NCI-H748 (cell line): ENCODE results near the gene P4HA3.
A peak's percentile ranks its signal among the peaks of the same experiment; 100 is the strongest.

Experiments used
- DNase-seq: peaks from one replicate; lab custom pipeline; 2025; ENCODE audit not compliant: unreplicated experiment; lab: John Stamatoyannopoulos, UW

Gene P4HA3

DNA sequence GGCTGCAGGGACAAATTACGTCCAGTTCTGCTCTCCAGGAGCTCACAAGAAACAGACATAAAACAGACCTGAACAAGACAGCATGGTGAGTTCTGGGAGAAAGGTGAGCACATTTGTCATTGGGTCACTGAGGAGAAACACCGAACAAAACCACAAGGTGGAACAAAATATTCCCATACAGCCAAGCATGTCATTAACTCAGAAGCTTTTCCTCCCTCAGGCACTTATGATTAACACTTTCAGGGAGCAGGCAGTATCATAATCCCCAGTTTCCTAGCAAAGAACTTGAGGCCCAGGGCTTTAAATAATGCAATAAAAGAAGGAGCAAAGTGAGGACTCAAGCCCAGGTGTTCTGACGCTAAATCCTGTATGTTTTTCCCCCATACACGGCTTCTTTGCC is 43.0 kb downstream of the P4HA3 start:
- no peak for DNase-seq

GRCh38 chr11:74267014-74267413 is 44.4 kb downstream of the P4HA3 start:
- no peak for DNase-seq

GRCh38 chr11:74265256-74265655 is 46.2 kb downstream of the P4HA3 start:
- no peak for DNase-seq

GRCh38 chr11:74262725-74263124 is 48.7 kb downstream of the P4HA3 start:
- no peak for DNase-seq

GRCh38 chr11:74257959-74258553 is 53.4 kb downstream of the P4HA3 start:
- DNase-seq, result no peak

DNA sequence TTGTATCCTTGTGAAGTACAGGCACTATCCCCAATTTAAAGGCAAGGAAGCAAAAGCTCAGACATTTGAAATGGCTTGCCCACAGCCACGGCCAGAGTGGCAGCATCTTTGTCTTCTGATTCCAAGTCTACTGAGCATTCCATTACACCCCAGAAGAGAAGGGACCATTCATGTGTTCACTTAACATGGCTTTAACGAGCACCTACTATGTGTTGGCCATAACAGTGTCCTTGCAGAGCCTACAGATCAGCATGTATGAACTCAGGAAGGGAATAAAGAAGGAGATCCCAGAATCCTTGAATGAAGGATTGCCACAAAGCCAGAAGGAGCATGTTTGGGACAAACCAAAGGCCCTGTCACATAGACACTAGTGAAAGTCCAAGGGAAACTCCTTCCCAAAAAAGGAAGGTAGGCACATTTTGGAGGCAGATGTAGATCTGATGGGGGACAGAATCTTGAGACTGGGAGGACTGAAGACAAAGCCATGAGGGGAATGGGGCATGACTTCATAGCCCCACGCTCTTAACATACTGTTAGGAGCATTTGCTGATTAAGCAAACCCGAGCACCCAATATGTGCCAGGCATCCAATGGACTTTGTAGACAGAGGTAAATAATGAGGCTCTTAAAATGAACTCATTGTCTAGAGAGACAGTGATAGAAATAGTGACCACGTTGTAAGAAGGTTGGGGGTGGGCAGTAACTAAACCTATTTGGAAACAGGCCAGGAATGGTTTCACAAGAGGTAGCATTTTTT is 54.9 kb downstream of the P4HA3 start:
- no peak for DNase-seq

DNA sequence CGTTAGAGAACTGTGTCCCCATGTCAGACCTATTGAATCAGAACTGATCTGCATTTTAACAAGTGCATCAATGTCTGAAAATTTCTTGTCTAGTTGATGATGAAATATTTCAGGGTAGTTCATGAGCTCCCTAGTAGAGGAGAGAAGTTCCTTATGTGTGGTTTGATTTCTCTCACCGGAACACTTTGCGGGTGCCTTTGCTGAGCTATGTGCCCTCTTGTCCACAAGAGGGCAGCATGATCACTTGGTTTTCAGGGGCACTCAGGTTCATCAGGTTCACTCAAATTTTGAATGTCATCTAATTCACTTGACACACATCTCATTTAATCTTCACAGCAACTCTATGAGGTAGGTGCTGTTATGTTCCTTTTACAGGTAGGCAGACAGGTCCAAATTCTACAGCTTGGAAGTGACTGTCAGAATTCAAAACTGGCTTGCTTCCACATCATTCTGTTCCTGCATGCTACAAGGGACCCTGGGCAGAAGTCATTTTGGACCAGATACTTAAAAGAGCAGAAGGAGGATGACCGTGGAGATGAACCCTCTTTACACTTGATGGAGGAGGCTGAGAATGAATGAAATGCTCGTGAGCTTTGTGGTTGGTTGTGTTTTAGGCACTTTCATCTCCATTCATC is 55.6 kb downstream of the P4HA3 start:
- peak; percentile 60 for DNase-seq

DNA sequence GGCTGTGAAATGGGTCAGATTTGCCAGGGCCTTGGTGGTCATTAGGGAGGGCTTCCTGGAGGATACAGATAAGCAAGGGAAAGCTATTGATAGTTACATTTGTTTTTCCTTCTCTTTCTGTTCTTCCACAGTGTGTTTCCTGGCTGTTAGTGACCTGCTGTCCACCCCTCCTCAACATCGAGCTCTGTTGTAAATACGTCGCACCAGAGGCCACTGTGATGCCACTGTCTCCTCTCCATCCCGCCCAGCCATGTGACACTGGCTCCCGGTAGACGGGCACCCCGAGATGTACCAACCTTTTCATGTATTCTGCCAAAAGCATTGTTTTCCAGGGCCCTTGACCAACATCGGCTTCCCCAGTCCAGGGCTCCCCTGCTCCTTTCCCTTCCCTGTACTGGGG is 58.1 kb downstream of the P4HA3 start:
- no peak for DNase-seq

GRCh38 chr11:74249496-74249895 is 61.9 kb downstream of the P4HA3 start:
- no peak for DNase-seq

GRCh38 chr11:74248469-74248868 is 63.0 kb downstream of the P4HA3 start:
- DNase-seq, result no peak

DNA sequence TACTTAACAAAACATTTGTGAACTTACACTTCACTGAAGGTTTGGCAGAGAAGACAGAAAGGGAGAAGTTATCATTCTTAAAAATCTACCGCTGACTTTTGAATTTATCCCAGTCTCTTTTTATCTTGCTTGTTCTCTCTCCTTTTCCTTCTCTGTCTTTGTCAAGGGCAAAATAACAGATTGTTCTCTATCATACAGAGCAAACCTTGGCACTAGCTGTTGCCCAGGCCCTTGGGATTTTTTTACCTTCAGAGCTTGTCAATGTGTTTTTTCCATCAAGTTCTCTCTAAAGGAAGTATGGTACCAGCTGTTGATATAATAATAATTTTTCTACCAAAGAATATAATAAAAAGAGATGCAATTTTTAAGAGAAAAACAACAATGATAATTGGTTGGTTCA is 73.2 kb downstream of the P4HA3 start:
- no peak for DNase-seq

DNA sequence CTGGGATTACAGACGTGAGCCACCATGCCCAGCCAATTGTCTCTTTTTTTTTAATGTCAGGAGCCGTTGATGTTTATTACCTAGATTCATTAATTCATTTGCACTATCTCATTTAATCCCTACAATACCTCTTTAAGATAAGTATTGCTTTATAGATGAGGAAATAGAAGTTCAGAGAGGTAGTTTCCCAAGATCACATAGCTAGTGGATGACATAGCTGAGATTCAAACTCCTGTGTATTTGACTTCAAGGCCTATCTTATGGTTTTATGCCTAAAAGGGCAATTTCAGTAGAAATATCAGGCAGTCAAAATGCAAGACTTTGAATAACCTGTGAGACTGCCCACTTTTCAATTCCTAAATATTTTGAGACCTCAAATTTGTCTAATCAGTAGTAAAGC is 73.9 kb downstream of the P4HA3 start:
- DNase-seq, result no peak

DNA sequence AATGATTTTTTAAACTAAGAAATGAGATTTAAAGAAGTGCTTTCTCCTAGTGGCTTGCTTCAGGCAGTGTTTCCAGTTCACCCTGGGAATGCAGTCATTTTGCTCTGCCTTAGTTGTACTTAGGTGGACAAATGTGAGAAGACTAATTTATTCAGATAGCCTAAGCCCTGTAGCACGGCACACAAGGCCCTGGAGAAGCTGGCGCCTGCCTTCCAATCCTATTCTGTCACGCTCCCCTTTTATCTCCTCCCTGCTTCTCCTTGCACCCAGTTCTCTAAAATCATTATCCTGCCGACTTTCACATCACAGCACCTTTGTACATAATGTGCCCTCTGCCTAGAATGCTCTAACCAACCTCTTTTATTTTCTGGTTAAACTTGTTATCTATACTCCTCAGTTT is 76.3 kb downstream of the P4HA3 start:
- DNase-seq, result no peak

GRCh38 chr11:74233683-74234082 is 77.8 kb downstream of the P4HA3 start:
- no peak for DNase-seq

DNA sequence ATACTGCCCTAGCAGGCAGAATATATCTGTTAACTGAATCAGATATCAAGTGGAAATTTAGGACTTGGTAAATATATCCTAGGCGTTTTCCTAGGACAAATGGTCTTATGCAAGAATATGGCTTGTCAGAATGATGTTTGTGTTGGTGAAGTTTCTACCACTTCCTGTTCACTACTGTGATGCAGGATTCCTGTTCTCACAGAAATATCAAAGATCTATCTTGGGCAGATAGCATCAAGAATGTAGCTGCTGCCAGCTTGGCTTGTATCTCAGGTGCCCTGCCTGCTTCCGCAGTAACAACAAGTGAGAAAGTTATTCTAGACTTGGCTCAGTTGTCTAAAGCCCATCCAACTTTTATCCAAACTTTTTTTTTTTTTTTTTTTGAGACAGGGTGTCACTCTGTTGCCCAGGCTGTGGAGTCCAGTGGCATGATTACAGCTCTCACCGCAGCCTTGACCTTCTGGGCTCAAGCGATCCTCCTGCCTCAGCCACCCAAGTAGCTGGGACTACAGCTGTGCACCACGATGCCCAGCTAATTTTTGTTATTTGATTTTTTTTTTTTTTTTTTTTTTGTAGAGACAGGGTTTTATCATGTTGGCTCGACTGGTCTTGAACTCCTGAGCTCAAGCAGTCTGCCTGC is 79.0 kb downstream of the P4HA3 start:
- DNase-seq, result no peak

DNA sequence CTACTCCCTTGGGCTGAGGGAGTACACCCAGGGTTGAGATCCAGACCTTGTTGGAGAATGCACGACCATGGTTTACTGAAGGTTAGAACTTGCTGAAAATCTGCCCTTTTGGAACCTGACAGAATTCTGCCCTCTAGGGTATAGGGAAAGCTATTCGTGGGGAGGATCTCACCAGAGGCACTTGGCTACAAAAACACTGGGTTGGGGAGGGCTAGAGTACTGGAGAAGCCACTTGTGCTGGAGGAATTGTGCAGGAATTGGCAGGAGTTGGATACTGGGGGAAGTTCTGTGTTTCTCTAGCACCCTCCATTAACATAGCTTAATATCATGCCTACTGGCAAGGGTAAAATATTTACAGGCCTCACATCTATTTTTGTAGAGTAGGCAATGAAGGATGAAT is 84.5 kb downstream of the P4HA3 start:
- DNase-seq, result no peak

GRCh38 chr11:74225565-74225964 is 85.9 kb downstream of the P4HA3 start:
- no peak for DNase-seq

GRCh38 chr11:74221816-74222215 is 89.6 kb downstream of the P4HA3 start:
- no peak for DNase-seq

GRCh38 chr11:74220376-74220775 is 91.1 kb downstream of the P4HA3 start:
- DNase-seq, result no peak
